Activated CD4-positive, alpha-beta T cell treated with anti-CD3 and anti-CD28 coated beads, Interleukin-2, Interleukin-4, amounts not matched to agents 100 ng/mL and 50 ng/mL, durations not matched to agents 16 hours and 8 hours (primary cell): ENCODE results near the gene PALS2.

Source experiments
- DNase-seq: peaks from one replicate; pipeline ENCODE4 v3.0.0-alpha.2; 2020; ENCODE audit warnings: low spot score

PALS2 gene

DNA sequence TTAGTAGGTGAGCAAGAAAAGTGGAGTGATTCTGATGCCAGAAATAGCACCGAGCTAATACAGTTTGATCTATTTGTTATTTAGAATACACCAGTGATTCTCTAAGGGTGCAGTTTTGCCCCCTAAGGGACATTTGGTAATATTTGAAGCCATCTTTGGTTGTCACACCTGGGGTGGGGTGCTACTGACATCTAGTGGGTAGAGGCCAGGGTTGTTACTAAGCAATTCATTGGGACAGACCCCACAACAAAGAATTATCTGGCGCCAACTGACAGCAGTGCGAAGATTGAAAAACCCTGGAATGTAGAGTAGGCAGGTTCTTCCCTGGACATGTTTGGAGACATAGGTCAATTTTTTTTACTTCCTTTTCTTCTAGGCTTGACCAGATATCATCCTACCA is 14.6 kb downstream of the PALS2 start:
- peak; percentile 28 for DNase-seq

GRCh38 chr7:24591152-24591551 is 17.9 kb downstream of the PALS2 start:
- no peak for DNase-seq

DNA sequence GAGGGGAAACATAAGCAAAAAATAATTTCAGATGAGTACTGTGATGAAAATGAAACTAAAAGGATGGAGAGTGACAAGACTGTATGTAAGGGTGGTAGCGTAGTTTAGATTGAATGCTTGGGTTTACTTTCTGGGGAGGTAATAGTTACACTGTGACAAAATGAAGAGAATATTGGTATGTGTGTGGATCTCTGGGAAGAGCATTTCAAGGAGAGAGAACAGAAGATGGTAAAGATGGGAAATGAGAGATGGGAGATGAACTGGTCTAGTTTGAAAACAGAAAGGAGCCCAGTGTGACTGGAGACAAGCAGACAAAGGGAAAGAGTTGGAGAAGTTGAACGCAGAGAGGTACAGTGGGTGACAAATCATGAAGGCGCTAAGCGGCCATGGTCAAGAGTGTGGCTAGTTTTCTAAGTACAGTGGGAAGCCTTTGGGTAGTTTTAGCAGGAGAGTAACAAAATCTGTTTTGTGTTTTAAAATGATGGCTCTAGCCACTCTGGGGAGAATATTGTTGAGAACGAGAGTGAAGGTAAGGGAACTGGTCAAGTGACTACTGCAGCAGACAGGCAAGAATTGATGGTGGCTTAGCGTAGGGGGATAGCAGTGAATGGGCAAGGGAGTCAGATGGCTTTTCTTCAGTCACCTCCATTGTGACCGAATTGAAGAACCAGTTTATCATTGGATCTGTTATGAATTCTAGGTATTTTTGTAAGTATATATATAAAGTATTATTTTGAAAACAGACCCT is 22.6 kb downstream of the PALS2 start:
- DNase-seq, result no peak

DNA sequence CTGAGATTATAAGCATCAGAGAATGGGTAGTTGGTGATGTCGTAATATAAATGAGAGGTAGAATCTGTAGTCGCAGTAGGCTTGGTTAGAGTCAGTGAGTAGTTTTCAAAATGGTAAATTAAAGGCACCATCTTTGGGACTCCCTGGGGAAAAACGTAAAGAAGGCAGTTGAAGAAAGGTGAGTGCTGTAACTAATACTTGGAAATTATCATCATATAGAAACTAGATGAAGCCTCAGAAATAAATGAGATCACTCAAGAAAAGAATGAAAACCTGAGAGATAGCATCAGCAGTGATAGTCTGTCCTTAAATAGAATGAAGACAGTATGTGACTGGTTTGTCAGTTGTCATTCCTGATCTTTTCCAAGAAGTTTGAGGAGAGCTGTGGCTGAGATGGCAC is 23.8 kb downstream of the PALS2 start:
- DNase-seq, result peak; percentile 46

GRCh38 chr7:24601600-24601999 is 28.3 kb downstream of the PALS2 start:
- no peak for DNase-seq

DNA sequence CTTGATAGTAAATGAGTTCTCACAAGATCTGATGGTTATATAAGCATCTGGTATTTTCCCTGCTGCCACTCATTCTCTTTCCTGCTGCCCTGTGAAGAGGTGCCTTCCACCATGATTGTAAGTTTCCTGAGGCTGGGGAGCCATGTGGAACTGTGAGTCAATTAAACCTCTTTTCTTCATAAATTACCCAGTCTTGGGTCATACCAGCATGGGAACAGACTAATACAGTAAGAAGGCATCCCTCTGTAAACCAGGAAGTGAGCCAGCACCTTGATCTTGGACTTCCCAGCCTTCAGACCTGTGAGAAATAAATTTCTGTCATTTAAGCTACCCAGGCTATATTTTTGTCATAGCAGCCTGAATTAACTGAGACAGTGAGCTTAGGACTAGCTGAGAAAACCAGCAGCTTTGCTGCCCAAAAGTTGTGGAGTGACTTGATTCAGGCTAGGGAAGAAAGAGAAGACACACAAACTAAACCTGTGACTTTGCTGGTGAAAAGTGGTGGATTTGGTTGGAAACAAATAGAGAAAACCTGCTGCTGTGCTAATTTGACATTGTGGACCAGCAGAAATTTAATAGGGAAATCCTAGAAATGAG is 29.7 kb downstream of the PALS2 start:
- no peak for DNase-seq

- DNase-seq, result no peak
Measured at GRCh38 chr7:24604630-24605029, 31.4 kb downstream of the PALS2 start.

DNA sequence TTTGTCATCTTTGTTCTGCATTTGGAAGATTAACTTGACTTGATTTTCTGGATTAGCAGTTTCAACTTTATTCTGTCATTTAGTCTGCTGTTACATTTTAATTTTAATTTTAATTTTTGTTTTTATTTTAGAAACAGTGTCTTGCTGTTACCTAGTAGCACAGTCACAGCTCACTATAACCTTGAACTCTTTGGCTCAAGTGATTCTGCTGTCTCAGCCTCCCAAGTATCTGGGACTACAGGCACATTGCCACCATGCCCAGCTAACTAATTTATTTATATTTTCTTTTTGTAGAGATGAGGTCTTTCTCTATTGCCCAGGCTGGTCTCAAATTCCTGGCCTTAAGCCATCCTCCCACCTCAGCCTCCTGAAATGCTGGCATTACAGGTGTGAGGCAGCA is 35.3 kb downstream of the PALS2 start:
- DNase-seq, result no peak

DNA sequence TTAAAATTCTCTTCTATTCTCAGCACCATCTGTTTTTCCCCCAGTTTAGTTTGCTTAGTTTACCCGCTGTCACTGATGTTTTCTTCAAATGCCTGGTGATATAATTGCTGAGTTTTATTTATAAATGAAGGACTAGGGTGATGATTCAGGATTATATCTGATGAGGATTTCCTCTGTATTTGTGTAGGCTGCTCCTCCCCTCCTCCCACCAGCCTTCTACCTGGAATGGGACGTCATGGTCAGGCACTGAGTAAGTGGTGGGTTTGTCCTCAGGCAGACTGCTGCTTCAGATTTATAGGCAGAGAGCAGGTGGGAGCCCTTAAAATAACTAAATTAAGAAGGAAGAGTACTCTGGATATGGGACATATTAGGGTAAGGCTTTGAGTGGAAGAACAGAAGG is 35.8 kb downstream of the PALS2 start:
- DNase-seq, result no peak

- no peak for DNase-seq
Measured at GRCh38 chr7:24609570-24609969, 36.3 kb downstream of the PALS2 start.

DNA sequence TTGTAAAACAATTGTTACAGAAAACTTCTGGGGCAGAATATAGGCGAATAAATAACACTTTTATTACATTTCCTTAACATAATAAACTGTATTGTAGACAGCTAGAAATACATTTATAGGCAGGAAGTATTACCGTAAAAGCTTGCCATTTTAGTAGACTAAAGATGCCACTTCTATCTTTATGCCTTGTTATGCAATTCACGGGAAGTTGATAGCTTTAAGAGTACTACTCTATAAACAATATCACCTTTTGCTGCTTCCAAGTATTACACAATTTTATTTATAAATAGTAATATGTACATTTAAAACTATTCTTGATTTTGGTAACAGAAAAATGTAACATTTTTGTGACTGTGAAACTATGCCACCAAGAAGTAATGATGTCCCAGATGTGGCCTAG is 37.9 kb downstream of the PALS2 start:
- DNase-seq, result no peak

DNA sequence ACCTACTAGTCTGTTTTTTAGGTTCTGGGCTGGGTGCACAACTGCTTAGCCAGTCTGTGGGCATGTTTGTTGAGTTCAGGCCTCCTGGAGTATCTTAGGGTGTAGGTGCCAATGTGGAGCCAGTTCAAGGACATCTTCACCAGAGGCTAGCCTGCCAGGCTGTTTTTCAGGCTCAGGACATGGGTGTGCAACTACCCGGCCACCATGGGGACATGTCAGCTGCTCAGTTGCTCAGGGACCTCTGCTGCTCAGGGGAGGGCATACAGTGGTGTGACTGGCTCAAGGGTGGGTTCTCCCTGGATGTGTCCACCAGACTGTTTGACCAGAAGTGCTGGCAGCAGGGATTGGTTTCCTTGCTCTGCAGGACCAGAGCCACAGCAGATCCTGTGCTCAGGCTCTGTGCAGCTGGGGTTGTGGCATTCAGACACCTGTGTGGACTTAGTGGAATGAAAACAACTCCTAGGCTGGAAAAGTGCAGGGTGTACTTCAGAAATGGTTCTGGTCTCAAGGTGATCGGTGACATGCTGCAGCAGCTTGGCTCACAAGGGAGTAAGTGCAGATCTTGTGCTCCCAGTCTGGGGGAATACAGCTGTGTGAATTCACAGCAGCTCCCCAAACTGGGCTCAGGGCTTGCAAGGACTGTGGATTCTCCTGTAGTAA is 44.8 kb downstream of the PALS2 start:
- no peak for DNase-seq

GRCh38 chr7:24619978-24620377 is 46.7 kb downstream of the PALS2 start:
- no peak for DNase-seq

GRCh38 chr7:24622646-24623182 is 49.5 kb downstream of the PALS2 start:
- no peak for DNase-seq
